SJCRH30 (cell line): Measurements from ENCODE around the gene FEN1. TPM values are rescaled to one million over a fixed set of nuclear protein-coding genes. Genes with fewer than 3 reads are reported as not detected.

Source experiments
- DNase-seq, 2 experiments: peaks; one replicate each; pipeline ENCODE4 v3.0.0-alpha.2; 2015 to 2020
- H3K27ac ChIP-seq: fragments of 250-450 bp; sonication (Bioruptor Pico); 2 replicates; pipeline ENCODE4 v1.5.1; 2020; ENCODE audit warnings: mild to moderate bottlenecking, moderate library complexity
- H3K27me3 ChIP-seq: fragments of 250-450 bp; sonication (Bioruptor Pico); 2 replicates; pipeline ENCODE4 v1.5.1; 2020; ENCODE audit warnings: mild to moderate bottlenecking, moderate library complexity
- H3K36me3 ChIP-seq: fragments of 250-450 bp; sonication (Bioruptor Pico); 2 replicates; pipeline ENCODE4 v1.5.1; 2020; ENCODE audit warnings: mild to moderate bottlenecking, moderate library complexity
- H3K4me1 ChIP-seq: fragments of 250-450 bp; sonication (Bioruptor Pico); 2 replicates; pipeline ENCODE4 v1.5.1; 2020; ENCODE audit warnings: mild to moderate bottlenecking, moderate library complexity
- H3K4me3 ChIP-seq: fragments of 250-450 bp; sonication (Bioruptor Pico); 2 replicates; pipeline ENCODE4 v1.5.1; 2020; ENCODE audit warnings: mild to moderate bottlenecking, moderate library complexity
- H3K9me3 ChIP-seq: fragments of 250-450 bp; sonication (Bioruptor Pico); replicated peaks from 2 replicates; pipeline ENCODE4 v1.5.1; 2020; ENCODE audit warnings: mild to moderate bottlenecking, moderate library complexity
- total RNA-seq: library from RNA; depleted of rRNA; stranded (reverse); fragments of >200 nt; shearing (Covaris generic); gene quantifications from 2 replicates; pipeline ENCODE4 v1.2.3, GENCODE V29; 2014

FEN1 gene
- total RNA-seq, 1 experiment from 2014 or later, result 87.3 TPM

GRCh38 chr11:61791737-61792309 is 888 bp upstream of the FEN1 start:
- H3K4me3 ChIP-seq, result peak overlapping the region; percentile 91
- H3K27me3 ChIP-seq, result no peaks in the 10 kb centered on the region
- H3K9me3 ChIP-seq, result no peaks in the 10 kb centered on the region
- peak overlapping the region; percentile 99 for H3K27ac ChIP-seq
- peak; percentile 79 to 86 for DNase-seq
- peaks cover 16% of the 10 kb centered on the region for H3K36me3 ChIP-seq
- H3K4me1 ChIP-seq, result 0 out of 2 replicates have a peak, but pooled peaks cover 3% of the 10 kb centered on the region

GRCh38 chr11:61793083-61793828 is 545 bp downstream of the FEN1 start:
- Histone ChIP-seq H3K9me3 (no peaks in the 10 kb centered on the region), H3K4me3 (peak overlapping the region; percentile 91), H3K36me3 (peaks cover 29% of the 10 kb centered on the region), H3K4me1 (0 out of 2 replicates have a peak, but pooled peaks cover 3% of the 10 kb centered on the region), H3K27ac (peak overlapping the region; percentile 99), H3K27me3 (no peaks in the 10 kb centered on the region)
- DNase-seq, result no peak

- 0 out of 2 replicates have a peak, but pooled peaks cover 3% of the 10 kb centered on the region for H3K4me1 ChIP-seq
- DNase-seq, result no peak
- H3K27me3 ChIP-seq, result no peaks in the 10 kb centered on the region
- no peaks in the 10 kb centered on the region for H3K9me3 ChIP-seq
- peak overlapping the region; percentile 91 for H3K4me3 ChIP-seq
- H3K27ac ChIP-seq, result peak overlapping the region; percentile 99
- peaks cover 32% of the 10 kb centered on the region for H3K36me3 ChIP-seq
These were observed 1.1 kb downstream of the FEN1 start for GRCh38 chr11:61793829-61794204.

GRCh38 chr11:61794579-61794978 is 1.9 kb downstream of the FEN1 start:
- H3K4me3 ChIP-seq, result no peak overlapping the region
- H3K27ac ChIP-seq, result no peak overlapping the region
- no peaks in the 10 kb centered on the region for H3K27me3 ChIP-seq
- no peak for DNase-seq
- 0 out of 2 replicates have a peak, but pooled peaks cover 3% of the 10 kb centered on the region for H3K4me1 ChIP-seq
- H3K36me3 ChIP-seq, result peaks cover 38% of the 10 kb centered on the region
- H3K9me3 ChIP-seq, result no peaks in the 10 kb centered on the region

GRCh38 chr11:61795459-61795858 is 2.7 kb downstream of the FEN1 start:
- Histone ChIP-seq H3K27me3 (no peaks in the 10 kb centered on the region), H3K4me3 (no peak overlapping the region), H3K4me1 (0 out of 2 replicates have a peak, but pooled peaks cover 3% of the 10 kb centered on the region), H3K9me3 (no peaks in the 10 kb centered on the region), H3K36me3 (peaks cover 40% of the 10 kb centered on the region), H3K27ac (no peak overlapping the region)
- DNase-seq, result no peak

GRCh38 chr11:61795876-61796526 is 3.3 kb downstream of the FEN1 start:
- Histone ChIP-seq H3K9me3 (no peaks in the 10 kb centered on the region), H3K36me3 (peaks cover 42% of the 10 kb centered on the region), H3K27ac (no peak overlapping the region), H3K4me1 (0 out of 2 replicates have a peak, but pooled peaks cover 3% of the 10 kb centered on the region), H3K27me3 (no peaks in the 10 kb centered on the region), H3K4me3 (no peak overlapping the region)
- no peak for DNase-seq

GRCh38 chr11:61797263-61797944 is 4.7 kb downstream of the FEN1 start:
- Histone ChIP-seq H3K27me3 (no peaks in the 10 kb centered on the region), H3K9me3 (no peaks in the 10 kb centered on the region), H3K4me1 (0 out of 2 replicates have a peak, but pooled peaks cover 3% of the 10 kb centered on the region), H3K36me3 (peaks cover 54% of the 10 kb centered on the region), H3K4me3 (no peak overlapping the region), H3K27ac (no peak overlapping the region)
- peak; percentile 58 to 82 for DNase-seq

- no peak overlapping the region for H3K27ac ChIP-seq
- DNase-seq, result no peak
- H3K9me3 ChIP-seq, result no peaks in the 10 kb centered on the region
- H3K4me3 ChIP-seq, result no peak overlapping the region
- no peaks in the 10 kb centered on the region for H3K27me3 ChIP-seq
- no peaks in the 10 kb centered on the region for H3K4me1 ChIP-seq
- H3K36me3 ChIP-seq, result peaks cover 61% of the 10 kb centered on the region
These were observed 7.1 kb downstream of the FEN1 start for GRCh38 chr11:61799665-61800284.

- DNase-seq, result no peak
These were observed 7.9 kb downstream of the FEN1 start for GRCh38 chr11:61800331-61801281.

GRCh38 chr11:61802605-61803004 is 9.9 kb downstream of the FEN1 start:
- no peak overlapping the region for H3K27ac ChIP-seq
- H3K4me1 ChIP-seq, result no peaks in the 10 kb centered on the region
- H3K4me3 ChIP-seq, result no peak overlapping the region
- no peaks in the 10 kb centered on the region for H3K27me3 ChIP-seq
- H3K9me3 ChIP-seq, result no peaks in the 10 kb centered on the region
- peaks cover 66% of the 10 kb centered on the region for H3K36me3 ChIP-seq
- no peak for DNase-seq

More at GRCh38 chr11:61800331-61801281, 7.9 kb downstream of the FEN1 start:
- Histone ChIP-seq H3K4me3 (no peak overlapping the region), H3K36me3 (peaks cover 63% of the 10 kb centered on the region), H3K27me3 (no peaks in the 10 kb centered on the region), H3K27ac (no peak overlapping the region), H3K4me1 (no peaks in the 10 kb centered on the region), H3K9me3 (no peaks in the 10 kb centered on the region)

- no peak overlapping the region for H3K27ac ChIP-seq
- no peaks in the 10 kb centered on the region for H3K9me3 ChIP-seq
- peaks cover 65% of the 10 kb centered on the region for H3K36me3 ChIP-seq
- no peak for DNase-seq
- no peaks in the 10 kb centered on the region for H3K4me1 ChIP-seq
- no peaks in the 10 kb centered on the region for H3K27me3 ChIP-seq
- no peak overlapping the region for H3K4me3 ChIP-seq
These were observed 11.4 kb downstream of the FEN1 start for GRCh38 chr11:61803889-61804647.

GRCh38 chr11:61805146-61805545 is 12.4 kb downstream of the FEN1 start:
- no peaks in the 10 kb centered on the region for H3K9me3 ChIP-seq
- peaks cover 62% of the 10 kb centered on the region for H3K36me3 ChIP-seq
- H3K27me3 ChIP-seq, result no peaks in the 10 kb centered on the region
- DNase-seq, result no peak
- H3K27ac ChIP-seq, result no peak overlapping the region
- H3K4me3 ChIP-seq, result no peak overlapping the region
- H3K4me1 ChIP-seq, result no peaks in the 10 kb centered on the region

GRCh38 chr11:61806785-61807184 is 14.1 kb downstream of the FEN1 start:
- Histone ChIP-seq H3K36me3 (peaks cover 65% of the 10 kb centered on the region), H3K27ac (no peak overlapping the region), H3K27me3 (no peaks in the 10 kb centered on the region), H3K4me3 (no peak overlapping the region), H3K4me1 (no peaks in the 10 kb centered on the region), H3K9me3 (no peaks in the 10 kb centered on the region)
- DNase-seq, result no peak
